Nephron (organoid): ENCODE measurements around the gene AUP1.

ENCODE experiments used
- H3K27ac Mint-ChIP-seq, 3 experiments: 2 replicates each; pipeline ENCODE4 v1.8.0; 2020; ENCODE audit warnings: mixed read lengths in 3 of 3, mild to moderate bottlenecking in 2 of 3, moderate library complexity in 1 of 3
- H3K27me3 Mint-ChIP-seq: 2 replicates; pipeline ENCODE4 v1.8.0; 2021; ENCODE audit warnings: low read depth, mild to moderate bottlenecking, moderate library complexity, mixed read lengths
- H3K36me3 Mint-ChIP-seq: 2 replicates; pipeline ENCODE4 v1.8.0; 2020; ENCODE audit warnings: low read depth, mixed read lengths
- H3K4me1 Mint-ChIP-seq: 2 replicates; pipeline ENCODE4 v1.8.0; 2020; ENCODE audit warnings: mixed read lengths
- H3K4me3 Mint-ChIP-seq, 3 experiments: 2 replicates each; pipeline ENCODE4 v1.8.0; 2020; ENCODE audit warnings: mild to moderate bottlenecking in 3 of 3, mixed read lengths in 3 of 3, moderate library complexity in 2 of 3
- H3K9me3 Mint-ChIP-seq: 2 replicates; pipeline ENCODE4 v1.8.0; 2020; ENCODE audit warnings: mixed read lengths
- TF ChIP-seq, protein P1 (sequence below), 3 experiments: fragments of 200-600 bp; sonication (generic); IDR thresholded peaks; one replicate each; pipeline ENCODE4 v1.5.0; 2021; ENCODE audit warnings: antibody characterized with exemption in 3 of 3; ENCODE audit not compliant: unreplicated experiment in 3 of 3

The AUP1 gene

DNA sequence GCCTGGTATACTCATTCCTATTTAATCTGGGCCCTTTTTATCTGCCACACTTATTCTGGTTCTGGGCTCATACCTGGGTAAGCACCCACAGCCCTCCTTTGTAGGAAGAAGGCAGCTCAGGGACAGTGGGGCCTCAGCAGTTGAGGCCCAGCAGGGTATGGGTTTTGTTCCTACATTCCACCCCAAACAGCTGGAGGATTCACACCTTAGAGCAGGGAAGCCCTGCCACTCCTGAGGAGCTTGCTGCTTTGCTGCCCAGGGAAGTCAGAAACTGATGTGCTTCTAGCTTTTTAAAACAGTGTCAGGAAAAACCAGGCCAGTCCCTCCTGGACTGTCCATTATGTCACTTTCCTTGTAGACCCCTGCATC lies 28.9 kb downstream of the AUP1 start:
- Mint-ChIP-seq H3K36me3 (peaks cover 25% of the 10 kb centered on the region), H3K4me1 (peaks cover 51% of the 10 kb centered on the region), H3K4me3 (peak overlapping the region; percentile 70 to 87 (median 77)), H3K27me3 (peaks cover 100% of the 10 kb centered on the region), H3K9me3 (no peaks in the 10 kb centered on the region), H3K27ac (no peak overlapping the region)
- TF ChIP-seq, protein P1, sequence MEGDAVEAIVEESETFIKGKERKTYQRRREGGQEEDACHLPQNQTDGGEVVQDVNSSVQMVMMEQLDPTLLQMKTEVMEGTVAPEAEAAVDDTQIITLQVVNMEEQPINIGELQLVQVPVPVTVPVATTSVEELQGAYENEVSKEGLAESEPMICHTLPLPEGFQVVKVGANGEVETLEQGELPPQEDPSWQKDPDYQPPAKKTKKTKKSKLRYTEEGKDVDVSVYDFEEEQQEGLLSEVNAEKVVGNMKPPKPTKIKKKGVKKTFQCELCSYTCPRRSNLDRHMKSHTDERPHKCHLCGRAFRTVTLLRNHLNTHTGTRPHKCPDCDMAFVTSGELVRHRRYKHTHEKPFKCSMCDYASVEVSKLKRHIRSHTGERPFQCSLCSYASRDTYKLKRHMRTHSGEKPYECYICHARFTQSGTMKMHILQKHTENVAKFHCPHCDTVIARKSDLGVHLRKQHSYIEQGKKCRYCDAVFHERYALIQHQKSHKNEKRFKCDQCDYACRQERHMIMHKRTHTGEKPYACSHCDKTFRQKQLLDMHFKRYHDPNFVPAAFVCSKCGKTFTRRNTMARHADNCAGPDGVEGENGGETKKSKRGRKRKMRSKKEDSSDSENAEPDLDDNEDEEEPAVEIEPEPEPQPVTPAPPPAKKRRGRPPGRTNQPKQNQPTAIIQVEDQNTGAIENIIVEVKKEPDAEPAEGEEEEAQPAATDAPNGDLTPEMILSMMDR (IDR thresholded peaks at IDR 0.05; ENCODE audit: unreplicated experiment in 3 of 3), result no peak

DNA sequence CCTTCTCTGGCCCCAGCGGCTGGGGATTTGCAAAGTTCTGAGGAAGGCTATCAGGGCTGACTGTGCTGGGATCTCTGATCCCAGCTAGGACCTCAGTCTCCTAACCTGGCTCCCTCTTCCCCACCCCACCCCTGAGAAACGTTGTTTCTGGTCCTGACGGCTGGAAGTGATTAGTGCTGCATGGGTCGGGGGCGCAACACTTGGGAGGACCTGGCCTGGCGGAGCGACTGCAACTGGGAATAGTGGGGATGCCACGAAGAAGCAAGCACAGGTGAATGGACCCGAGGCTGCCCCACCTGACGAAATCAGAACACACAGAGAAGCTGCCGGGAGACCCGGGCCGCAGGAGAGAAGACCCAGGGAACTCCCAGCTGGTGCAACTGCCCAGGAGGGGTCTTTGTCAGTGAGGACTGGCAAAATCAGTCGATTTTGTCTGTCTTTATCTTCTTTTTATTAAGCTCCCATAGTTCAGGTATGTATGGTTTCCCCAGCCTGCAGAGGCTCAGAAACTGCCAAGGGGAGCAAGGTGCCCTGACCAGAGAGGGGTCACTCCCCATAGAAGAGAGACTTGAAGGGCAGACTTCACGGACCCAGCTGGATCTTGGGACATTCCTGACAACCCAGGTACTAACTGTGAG lies 29.4 kb downstream of the AUP1 start:
- peaks cover 23% of the 10 kb centered on the region for H3K36me3 Mint-ChIP-seq
- H3K27ac Mint-ChIP-seq, result peak overlapping the region in 2 of 3 experiments; percentile 75 to 78
- H3K4me3 Mint-ChIP-seq, result peak overlapping the region; percentile 70 to 87 (median 75)
- peaks cover 100% of the 10 kb centered on the region for H3K27me3 Mint-ChIP-seq
- TF ChIP-seq, protein P1 (IDR thresholded peaks at IDR 0.05; ENCODE audit: unreplicated experiment in 3 of 3), result no peak
- H3K9me3 Mint-ChIP-seq, result no peaks in the 10 kb centered on the region
- H3K4me1 Mint-ChIP-seq, result peaks cover 48% of the 10 kb centered on the region

DNA sequence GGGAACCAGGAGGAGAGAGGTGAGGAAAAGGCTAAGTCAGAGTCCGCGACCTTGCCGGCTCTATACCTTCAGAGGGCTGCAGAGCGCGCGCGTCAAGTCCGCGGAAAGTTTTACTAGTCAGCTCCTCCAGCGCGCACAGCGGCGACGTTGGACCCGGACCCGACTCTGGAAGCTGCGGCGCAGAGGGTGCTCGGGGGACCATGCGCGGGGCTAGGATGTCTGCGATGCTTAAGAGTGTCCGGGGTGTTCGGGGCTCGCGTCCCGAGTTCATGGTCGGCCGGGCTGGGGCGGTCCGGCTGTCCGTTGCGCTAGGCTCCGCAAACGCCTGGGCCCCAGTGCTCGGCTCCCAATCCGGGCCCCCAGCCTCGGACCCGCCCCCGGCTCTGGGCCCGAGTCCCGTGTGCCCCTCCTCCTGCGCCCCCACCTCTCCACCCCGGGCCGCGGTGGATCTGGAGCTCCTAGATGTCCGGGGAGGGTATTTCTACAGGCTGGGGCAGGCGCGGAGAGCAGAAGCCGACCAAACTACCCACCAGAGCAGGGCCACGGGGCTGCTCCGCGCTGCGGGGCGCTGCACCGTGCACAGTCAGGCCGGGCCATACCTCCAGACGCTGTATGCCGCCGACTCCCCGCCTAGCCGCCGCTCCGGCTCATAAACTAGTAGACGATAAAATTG lies 30.1 kb downstream of the AUP1 start, which contains the start of gene LBX2:
Gene LBX2, minus strand, starts transcription at position 337 of the 673 bp plus-strand sequence. Its CDS starts 66 bp downstream, at position 271.
- peaks cover 98% of the 10 kb centered on the region for H3K27me3 Mint-ChIP-seq

DNA sequence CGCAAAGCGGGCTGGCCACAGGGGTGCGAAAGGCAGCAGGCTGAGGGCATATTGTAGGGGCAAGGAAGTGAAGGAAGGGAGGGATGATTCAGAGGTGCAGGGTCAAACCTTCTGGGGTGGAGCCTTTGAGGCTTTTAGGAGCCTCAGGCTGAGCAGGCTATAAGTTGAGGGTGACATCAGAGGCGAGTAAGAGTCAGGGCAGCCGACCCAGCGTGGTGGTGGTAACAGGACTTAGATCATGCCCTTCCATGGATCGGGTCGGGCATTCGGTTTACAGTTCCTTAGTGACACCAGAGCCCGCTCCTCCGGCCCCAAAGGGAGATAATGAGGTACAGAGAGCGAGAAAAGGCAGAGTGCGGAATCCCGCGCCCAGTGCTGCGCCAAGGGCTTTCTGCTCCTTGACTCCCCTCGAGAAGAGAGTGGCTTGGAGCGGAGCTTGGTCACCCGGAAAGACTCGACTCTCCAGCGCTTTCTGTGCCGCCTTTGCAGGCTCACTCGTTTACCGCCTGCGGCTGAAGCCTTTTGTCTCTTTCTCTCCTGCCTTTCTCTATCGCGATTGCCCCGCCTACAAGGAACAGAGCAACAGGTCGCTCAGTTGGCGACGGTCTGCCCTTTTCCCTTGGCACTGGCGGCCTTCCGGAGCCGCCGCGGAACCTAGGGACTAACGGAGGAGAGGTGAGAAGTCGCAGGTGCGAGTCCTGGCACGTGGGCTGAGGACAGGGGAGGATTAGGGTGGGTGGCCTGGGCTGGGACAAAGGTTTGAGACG lies 30.8 kb downstream of the AUP1 start:
- Mint-ChIP-seq H3K9me3 (no peaks in the 10 kb centered on the region), H3K27me3 (peaks cover 91% of the 10 kb centered on the region), H3K4me1 (peaks cover 34% of the 10 kb centered on the region), H3K36me3 (peaks cover 22% of the 10 kb centered on the region), H3K4me3 (peak overlapping the region; percentile 86 to 89 (median 87)), H3K27ac (peak overlapping the region; percentile 57 to 79 (median 75))
- TF ChIP-seq, protein P1 (IDR thresholded peaks at IDR 0.05; ENCODE audit: unreplicated experiment in 3 of 3), result no peak

More for the DNA sequence above, 30.1 kb downstream of the AUP1 start, which contains the start of gene LBX2:
- Mint-ChIP-seq H3K9me3 (no peaks in the 10 kb centered on the region), H3K36me3 (peaks cover 18% of the 10 kb centered on the region), H3K27ac (peak within 1 kb of the TSS; percentile 57 to 79 (median 75)), H3K4me1 (peaks cover 41% of the 10 kb centered on the region), H3K4me3 (peak within 1 kb of the TSS; percentile 86 to 89 (median 87))
- TF ChIP-seq, protein P1 (IDR thresholded peaks at IDR 0.05; ENCODE audit: unreplicated experiment in 3 of 3), result no peak

DNA sequence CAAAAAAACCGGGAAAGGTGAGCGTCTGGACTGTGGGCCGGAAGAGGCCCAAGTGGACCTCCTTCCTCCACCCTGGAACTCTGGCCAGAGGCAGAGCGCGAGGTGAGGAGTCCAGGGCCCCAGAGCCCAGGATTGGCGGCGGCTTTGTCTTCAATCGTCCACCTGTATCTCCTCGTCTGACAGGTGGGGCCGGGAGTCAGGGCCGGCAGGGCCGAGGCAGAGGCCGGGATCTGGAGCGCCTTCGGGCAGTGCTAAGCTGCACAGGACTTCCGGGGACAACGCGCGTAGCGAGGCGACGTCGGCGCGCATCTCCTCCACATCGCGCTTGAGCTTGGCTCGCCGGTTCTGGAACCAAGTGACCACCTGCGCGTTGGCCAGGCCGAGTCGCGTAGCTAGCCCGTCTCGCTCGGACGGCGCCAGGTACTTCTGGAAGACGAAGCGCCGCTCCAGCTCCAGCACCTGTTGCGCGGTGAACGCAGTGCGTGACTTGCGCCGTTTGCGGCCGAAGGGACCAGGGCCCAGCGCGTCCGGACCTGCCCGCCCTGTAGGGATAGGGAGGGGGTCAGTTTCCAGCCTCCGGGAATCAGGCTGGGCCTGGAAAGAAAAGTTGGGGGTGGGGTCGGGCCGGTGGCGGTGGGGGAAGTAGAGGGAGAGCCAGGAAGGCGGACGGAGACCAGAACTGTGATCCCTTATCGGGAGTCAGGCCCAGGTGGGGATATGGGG lies 31.6 kb downstream of the AUP1 start:
- H3K4me3 Mint-ChIP-seq, result peak overlapping the region; percentile 86 to 89 (median 87)
- TF ChIP-seq, protein P1 (IDR thresholded peaks at IDR 0.05; ENCODE audit: unreplicated experiment in 3 of 3), result no peak
- peak overlapping the region in 2 of 3 experiments; percentile 23 to 79 for H3K27ac Mint-ChIP-seq
- no peaks in the 10 kb centered on the region for H3K9me3 Mint-ChIP-seq
- peaks cover 34% of the 10 kb centered on the region for H3K4me1 Mint-ChIP-seq
- peaks cover 83% of the 10 kb centered on the region for H3K27me3 Mint-ChIP-seq
- H3K36me3 Mint-ChIP-seq, result peaks cover 26% of the 10 kb centered on the region
